Left hindlimb (tissue), 1 donor: Measurements from ENCODE around the gene ADGRA1.
A peak's percentile ranks its signal among the peaks of the same experiment; 100 is the strongest.
"Not testable (repeated sequence)": the region's sequence is repeated elsewhere in the genome, so short reads cannot be mapped to it uniquely, and the experiment has no call there.

Experiments
- DNase-seq: peaks from one replicate; pipeline ENCODE4 v3.0.0-alpha.2; 2018

The ADGRA1 gene

GRCh38 chr10:133087679-133088178 lies at the start of gene ADGRA1:
Gene ADGRA1 (plus strand): TSS chr10:133087924. CDS start chr10:133088910, 986 bp downstream.
- no peak for DNase-seq

DNA sequence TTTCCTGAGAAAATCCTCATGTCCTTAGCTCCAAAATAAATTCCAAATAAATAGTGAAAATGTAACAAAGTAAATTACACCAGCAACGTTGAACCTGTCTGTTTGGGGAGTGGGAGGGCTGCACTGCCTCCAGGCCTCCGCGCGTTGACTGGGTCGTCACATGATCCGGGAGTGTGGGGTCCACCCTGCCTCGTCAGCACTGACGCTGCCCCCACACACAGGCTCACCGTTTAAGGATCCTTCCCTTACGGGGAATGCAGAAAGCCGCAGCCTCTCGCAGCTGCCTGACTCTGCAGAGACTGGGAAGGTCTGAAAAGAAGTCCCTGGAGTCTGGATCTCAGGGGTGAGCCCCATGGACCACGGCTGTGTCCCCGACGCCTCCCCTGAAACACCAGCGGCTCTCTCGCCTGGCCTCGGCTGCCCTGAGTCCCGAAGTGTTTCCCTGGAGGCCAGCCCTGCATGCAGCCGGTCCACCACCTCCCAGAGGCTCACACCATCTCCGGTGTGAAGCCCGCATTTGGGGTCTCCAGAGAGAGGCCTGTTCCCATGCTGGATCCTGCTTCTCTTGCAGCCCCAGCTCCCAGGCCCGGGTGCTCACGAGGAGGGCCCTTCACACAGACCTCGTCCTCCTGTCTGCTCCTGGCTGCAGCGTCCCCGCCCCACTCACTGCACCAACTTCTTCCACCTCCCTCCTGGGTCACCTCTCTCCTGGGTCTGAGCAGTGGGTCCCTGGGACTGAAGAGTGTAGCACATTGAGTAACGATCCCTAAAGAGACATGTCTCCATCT lies 49.5 kb upstream of the ADGRA1 start:
- DNase-seq: no peak

DNA sequence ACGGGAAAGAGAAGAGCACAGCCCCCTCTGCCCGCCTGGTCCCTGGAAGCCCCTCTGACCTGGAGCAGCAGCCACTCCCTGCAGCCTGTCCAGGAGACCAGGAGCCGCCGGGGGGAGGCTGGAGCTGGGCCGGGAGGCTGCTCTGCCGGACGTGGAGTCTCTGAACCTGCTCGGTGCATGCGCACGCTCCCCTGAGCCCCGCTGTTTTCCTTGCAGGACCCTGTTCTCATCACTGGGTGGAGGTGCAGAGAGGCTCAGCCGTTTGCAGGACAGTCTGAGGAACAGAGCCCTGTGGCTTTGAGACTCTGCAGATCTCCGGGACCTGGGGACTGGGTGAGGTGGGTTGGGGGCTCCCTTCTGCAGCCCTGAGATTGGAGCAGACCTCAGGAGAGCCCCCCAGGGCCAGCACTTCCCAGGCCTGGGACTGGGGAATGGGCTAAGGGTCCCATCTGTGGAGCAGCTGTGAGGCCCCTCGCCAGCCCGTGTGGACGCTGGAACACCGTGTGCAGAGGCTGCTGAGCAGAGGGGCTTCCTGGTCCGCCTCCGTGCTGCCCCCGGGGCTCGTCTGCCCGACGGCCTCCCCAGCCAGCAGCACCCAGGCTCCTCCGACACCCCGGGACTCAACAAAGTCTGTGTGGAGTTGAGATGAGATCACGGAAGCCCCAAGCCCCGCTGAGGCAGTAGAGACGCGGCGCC lies 48.5 kb upstream of the ADGRA1 start:
- no peak for DNase-seq

DNA sequence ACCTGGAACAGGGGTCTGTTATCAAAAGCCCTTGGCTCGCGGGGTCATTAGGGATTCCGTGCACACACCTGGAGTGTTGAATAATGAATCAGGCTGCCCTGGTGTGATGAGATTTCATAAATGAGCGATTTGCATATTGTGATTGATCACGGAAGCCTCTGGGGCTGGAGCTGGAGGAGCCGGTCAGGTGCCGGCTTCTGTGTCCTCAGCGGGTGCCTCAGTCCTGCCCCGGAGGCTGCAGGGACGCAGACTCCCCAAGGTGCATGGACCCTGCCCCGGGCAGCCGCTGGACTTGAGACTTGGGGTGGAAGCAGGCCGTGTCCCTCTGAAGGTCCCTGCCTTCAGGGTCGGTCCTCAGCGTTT lies 47.9 kb upstream of the ADGRA1 start:
- DNase-seq: no peak

DNA sequence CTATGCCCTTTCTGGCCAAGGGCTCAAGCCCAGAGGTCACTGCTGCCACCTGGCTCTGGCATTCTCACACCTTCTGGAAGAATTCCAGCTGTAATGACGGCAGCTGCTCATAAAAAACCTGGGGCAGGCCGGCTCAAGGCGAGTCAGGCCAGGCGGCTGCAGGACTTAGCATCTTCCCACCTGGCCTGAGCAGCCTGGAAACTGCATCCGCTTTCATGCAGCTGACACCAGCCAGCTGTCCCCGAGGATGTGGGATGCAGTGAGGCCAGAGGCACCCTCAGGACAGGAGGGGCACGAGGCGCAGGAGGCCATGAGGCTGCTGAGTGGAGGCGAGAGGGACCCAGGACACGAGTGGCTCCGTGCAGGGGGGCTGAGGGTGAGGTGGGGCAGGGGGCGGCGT lies 47.5 kb upstream of the ADGRA1 start:
- DNase-seq: no peak

DNA sequence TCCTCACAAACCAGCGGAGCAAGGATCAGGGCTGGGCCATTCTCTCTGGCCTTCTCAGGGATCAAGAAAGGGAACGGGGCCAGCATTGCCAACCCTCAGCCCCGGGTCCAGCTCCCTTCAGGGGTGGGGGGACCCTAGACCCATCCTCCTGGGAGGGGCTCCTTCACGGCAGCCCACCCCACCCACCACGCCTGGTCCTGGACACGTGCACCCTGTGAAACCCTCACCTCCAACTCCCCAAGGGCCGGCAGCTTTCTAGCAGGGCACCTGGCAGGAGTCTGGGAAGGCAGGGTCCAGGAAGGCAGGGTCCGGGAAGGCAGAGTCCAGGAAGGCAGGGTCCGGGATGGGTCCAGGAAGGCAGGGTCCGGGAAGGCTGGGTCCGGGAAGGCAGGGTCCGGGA lies 46.6 kb upstream of the ADGRA1 start:
- no peak for DNase-seq

- DNase-seq: no peak
Measured at GRCh38 chr10:133042061-133042460, 45.7 kb upstream of the ADGRA1 start.

DNA sequence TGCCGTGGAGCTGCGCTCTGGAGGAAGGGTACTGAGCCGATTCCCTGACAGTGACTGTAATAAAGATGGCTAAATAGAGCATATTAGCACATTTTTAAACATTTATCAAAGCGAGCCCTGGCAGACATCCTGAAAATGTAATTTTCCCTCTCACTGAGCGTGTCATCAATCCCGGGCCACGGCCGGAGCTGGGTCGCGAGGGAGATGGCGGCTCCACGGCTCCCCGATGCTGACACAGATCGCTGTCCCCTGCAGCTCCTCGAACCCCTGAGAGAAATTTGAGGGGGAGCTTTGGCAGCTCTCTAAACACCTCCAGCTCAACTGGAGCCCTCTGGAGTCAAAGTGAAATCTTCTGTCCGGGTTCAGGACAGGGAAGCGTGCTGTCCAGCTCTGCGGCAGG lies 44.9 kb upstream of the ADGRA1 start:
- DNase-seq: no peak

DNA sequence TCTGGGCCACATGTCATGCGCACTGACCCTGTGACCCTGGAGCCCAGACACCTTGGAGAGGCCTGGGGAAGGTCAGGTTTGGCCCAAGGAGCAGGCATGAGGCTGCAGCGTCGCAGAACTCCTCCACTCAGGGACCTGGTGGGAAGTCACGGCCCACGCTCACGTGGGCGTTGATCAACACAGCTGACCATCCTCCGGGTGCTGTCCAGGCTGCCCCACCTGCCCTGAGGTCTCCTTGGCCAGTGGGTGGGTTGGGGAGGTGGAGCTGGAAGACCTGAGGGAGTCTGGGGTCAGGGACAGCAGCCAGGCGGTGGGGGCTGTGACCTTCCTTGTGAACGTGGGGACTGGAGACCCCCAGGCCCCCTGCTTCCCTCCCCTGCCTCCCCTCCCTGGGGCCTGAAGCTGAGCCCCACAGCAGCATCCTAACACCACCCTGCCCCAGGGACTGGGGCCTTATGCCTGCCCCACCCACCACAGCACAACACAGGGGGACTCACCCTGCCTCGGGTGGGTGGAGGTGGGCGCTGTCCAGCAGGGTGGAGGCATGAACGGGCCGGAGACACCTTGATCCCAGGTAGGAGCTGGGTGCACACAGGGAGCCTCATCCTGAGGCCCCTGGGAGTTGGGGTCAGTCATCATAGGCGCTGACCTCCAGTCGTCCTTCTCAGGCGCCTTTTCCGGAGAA lies 44.0 kb upstream of the ADGRA1 start:
- DNase-seq: no peak

DNA sequence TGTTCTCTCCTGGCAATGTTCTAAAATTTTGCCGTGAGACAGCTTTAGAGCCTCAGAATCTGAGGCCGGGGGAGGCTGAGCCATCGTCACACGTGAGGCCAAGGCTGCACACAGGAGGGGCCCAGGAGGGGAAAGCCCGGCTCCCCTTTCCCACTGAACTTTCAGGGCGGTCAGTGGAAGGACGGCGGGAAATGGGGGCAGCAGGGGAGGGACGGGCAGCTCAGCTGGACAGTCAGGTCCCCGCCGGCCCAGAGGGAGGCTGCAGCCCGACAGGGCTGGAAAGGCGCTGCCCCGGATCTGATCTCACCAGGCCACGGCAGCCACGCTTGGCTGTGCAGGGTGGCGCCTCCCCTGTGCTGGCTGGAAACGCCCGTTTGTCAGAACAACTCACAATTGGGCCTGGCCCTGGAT lies 43.3 kb upstream of the ADGRA1 start:
- peak; percentile 64 for DNase-seq

- DNase-seq: no peak
Measured at GRCh38 chr10:133045556-133046389, 42.0 kb upstream of the ADGRA1 start.

DNA sequence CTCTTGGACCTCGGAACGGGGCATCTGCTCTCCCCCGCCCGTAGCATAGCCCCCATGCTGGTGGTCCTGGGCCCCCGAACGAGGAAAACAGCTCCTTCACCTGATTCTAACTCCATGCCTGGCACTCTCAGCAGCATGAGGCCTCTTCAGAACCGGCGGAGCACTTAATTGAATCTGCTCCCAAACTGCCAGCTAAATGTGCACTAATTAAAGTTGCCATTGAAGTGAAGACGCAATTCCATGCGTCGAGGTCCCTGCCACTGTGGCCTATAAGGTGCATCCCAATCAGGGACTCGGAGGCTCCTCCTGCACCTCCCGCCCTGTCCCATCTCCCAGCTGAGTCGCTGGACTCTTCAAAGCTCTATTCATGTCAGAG lies 41.3 kb upstream of the ADGRA1 start:
- DNase-seq: no peak

DNA sequence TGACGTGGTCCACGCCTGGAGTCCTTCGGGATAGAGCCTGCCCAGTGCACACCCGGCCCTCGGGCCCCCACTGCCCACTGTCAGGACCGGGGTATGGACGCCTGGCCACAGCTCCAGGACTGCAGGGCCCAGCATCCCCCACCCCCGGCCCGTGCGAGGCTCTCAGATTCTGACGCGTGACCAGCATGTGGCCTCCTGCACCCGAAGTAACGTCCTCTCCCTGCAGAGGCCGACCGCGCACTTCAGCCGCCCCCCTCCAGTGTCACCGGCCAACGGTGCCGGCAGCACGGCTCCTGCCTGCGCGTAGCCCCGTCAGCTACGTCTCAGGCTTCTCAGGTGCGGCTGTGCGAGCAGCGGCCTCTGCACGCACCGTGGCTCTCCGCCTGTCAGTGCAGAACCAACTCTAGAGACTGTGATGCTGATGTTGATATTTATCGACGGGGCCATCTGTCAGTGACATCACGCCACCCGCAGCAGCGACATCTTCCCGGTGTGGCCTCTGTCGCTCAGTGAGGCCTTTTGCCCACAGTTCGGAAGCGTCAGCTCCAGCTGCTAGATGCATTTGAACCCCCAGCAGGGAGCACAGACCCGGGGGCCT lies 40.1 kb upstream of the ADGRA1 start:
- no peak for DNase-seq

GRCh38 chr10:133048266-133048665 lies 39.5 kb upstream of the ADGRA1 start:
- DNase-seq: no peak

DNA sequence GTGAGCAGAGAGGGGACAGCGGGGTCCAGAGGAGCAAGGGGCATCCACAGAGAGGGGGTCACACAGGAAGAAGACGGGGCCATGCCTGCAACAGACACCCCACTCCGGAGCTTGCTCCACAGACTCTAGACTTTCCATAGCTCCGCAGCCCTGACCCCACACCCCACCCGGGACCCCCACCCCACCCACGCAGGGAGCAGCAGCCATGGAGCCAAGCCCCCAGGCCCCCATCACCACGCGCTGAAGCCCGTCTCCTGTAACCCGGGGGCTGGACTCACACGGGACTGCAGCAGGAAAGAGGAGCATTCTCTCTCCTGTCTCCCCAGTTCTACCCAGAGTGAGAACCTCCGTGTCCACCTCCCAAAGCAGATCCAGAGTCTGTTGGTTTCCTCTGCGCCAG lies 38.8 kb upstream of the ADGRA1 start:
- no peak for DNase-seq

- DNase-seq: no peak
Measured at GRCh38 chr10:133049639-133050038, 38.1 kb upstream of the ADGRA1 start.

GRCh38 chr10:133050371-133050770 lies 37.4 kb upstream of the ADGRA1 start:
- no peak for DNase-seq

- DNase-seq: no peak
Measured at GRCh38 chr10:133052076-133052475, 35.6 kb upstream of the ADGRA1 start.

DNA sequence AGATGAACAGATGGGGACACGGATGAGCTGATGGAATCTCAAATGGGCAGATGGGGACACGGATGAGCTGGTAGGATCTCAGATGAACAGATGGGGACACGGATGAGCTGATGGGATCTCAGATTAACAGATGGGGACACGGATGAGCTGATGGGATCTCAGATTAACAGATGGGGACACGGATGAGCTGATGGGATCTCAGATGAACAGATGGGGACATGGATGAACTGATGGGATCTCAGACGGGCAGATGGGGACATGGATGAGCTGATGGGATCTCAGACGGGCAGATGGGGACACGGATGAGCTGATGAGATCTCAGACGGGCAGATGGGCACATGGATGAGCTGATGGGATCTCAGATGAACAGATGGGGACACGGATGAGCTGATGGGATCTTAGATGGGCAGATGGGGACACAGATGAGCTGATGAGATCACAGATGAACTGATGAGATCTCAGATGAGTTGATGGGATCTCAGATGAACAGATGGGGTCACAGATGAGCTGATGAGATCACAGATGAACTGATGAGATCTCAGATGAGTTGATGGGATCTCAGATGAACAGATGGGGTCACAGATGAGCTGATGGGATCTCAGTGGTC lies 34.1 kb upstream of the ADGRA1 start:
- not testable (repeated sequence) for DNase-seq

DNA sequence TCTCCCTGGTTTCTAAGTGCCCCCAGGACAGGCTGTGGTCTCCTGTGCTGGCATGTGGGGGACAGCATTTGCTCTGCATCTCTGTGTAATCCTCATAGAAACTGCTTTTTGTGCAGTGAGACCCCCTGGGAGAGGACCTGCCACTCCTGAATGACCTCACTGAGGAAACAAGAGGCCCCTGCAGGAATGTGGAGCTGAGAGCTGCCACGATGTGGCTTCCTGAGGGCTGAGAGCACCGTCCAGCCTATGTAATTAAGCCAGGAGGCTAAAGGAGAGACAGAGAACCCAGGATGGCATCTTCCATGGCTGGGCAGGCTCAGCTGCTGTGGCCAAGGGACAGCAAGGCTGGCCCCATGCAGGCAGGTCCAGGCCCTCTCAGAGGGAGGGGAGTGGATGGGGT lies 32.3 kb upstream of the ADGRA1 start:
- no peak for DNase-seq

GRCh38 chr10:133056001-133056400 lies 31.7 kb upstream of the ADGRA1 start:
- no peak for DNase-seq

- DNase-seq: no peak
Measured at GRCh38 chr10:133056651-133057178, 31.0 kb upstream of the ADGRA1 start.
